HG02884 (cell line): Measurements from ENCODE around the gene NSUN4.
"Not testable (repeated sequence)": the region's sequence is repeated elsewhere in the genome, so short reads cannot be mapped to it uniquely, and the experiment has no call there.

Experiments used
- ATAC-seq: cut with Tn5 transposase; IDR thresholded peaks from one replicate; pipeline ENCODE4 v1.9.1; 2021; ENCODE audit warnings: mild to moderate bottlenecking, moderate library complexity; ENCODE audit not compliant: unreplicated experiment

The NSUN4 gene

DNA sequence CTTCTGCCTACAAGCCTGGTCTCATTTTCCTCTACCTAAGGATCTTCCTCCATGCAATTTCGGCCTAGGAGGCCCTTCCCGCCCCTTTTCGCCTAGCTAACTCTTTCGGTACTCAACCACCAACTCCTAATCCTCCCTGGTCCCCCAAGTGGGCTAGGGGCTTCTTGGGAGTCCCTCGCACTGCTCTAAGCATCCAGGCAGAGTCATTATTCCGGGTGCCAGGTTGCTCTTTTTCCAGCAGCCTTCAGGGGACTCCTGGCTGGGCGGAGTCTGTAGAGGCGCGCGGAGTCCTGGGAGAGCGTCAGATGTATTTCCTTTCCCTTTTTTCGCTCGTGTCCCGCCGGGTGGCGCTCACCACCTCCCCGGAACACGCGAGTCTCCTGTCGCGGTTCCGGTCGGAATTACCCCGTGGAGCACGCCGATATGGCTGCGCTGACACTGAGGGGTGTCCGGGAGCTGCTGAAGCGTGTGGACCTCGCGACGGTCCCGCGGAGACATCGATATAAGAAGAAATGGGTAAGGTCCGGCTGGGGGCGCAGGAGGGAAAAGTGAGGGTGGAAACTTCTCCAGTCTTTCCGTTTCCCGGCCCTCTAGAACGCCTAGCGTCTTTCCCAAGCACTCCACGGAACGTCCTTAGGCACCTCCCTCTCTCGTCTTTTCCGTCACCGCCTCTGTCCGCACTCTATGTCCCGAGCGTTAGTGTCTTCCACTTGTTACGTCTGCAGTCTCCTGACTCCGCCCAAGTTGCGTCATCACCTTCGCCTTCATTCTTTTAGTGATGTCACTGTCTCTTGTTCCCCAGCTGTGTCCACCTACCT, at the start of gene NSUN4:
TSS of gene NSUN4 (plus strand) at position 404 of the 818 bp plus-strand sequence. CDS start at position 424, 20 bp downstream.
- peak; percentile 62 for ATAC-seq

DNA sequence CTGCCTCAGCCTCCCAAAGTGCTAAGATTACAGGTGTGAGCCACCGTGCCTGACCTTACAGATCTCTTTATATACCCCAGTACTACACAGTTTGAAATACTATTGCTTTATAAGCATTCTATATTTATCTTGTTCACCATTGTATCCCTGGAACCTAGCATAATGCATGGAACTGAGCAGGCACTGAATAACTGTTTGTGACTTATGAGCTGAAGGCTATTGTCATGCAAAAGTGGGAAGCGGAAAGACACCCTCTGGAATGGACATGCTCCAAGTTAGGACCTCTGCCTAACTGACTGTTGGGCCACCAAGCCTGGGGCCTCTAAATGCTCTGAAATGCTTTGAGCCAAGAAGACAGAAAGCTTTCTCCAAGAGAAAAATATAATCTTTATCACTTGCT, 45.3 kb upstream of the NSUN4 start:
- no peak for ATAC-seq

- ATAC-seq: no peak
Observed at GRCh38 chr1:46298387-46298786, 42.2 kb upstream of the NSUN4 start.

- ATAC-seq: no peak
Observed at GRCh38 chr1:46300673-46301405, 39.8 kb upstream of the NSUN4 start.

GRCh38 chr1:46301406-46301807, 39.2 kb upstream of the NSUN4 start:
- no peak for ATAC-seq

DNA sequence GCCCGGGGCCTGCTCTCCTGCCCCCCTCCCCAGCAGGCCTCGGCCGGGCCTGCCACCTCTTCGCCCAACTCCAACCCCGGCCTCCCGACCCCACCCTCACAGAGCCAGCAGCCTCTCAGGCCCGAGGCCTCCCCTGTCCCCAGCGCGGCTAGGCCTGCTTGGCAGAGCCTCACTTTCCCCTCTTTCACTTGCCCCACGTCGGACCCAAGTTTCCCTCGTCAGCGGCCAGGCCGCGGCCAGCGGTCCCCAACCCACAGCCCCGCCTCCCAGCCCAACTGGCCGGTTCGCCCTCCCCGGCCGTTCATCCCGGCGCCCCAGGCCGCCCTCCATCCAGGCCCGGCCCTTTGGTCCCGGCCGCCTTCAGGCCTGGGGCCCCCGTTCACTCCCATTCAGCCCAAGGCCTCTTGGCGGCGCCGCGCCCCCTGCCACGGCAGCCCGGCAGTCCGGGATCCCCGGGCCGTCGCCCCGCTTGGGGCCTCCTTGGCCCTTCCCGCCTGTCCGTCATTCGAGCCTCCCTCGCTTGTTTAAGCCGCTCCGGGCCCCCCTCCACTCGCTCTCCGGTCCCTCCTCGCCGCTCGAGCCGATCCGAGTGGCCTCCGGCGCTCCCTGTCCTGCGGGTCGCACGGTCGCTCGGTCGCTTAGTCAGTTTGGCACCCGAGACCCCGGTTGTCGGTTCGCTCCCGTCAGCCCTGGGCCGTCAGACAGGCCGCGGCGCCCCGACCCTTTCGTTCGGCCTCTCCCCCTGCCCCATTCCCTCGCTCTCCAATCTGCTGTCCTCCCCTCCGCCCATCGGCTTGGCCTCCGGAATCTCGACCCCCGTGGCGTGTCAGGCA, 38.6 kb upstream of the NSUN4 start:
- ATAC-seq: no peak

- ATAC-seq: peak; percentile 2
Observed at GRCh38 chr1:46302641-46303037, 38.0 kb upstream of the NSUN4 start.

DNA sequence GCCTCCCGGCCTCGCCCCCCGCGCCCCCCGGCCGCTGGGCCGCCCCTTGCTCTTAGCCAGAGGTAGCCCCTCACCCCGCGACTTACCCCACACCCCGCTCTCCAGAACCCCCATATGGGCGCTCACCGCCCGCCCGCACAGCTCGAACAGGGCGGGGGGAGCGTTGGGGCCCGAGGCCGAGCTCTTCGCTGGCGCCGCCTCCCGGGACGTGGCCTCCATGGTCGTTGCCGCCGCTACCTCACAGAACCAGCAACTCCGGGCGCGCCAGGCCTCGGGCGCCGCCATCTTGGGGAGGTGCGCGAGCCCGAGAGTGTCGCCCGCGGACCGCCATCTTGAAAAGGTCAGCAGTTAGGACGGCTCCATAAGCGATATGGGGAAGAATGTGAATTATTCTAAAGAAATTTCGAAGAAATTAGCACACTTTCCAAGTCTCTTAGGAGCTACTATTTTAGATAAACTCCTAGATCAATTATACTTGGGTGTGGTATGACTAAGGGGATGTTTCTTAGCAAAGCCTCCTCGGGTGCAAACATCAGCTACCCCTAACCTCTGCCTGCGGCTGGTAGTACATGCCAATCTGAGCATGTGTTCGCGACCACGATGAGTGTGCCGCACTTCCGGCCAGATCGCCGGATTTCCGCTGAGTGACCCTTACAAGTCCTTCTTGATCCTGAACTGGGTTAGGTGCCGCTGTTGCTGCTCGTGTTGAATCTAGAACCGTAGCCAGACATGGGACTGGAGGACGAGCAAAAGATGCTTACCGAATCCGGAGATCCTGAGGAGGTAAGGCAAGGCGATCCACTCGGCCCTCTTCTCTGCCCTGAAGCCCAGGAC, 37.4 kb upstream of the NSUN4 start, which contains the start of the genes LRRC41 and UQCRH:
TSS of gene LRRC41 (minus strand) at position 579 of the 834 bp plus-strand sequence. CDS start at position 285, 294 bp downstream.
TSS of gene UQCRH (plus strand) at position 661 of the 834 bp plus-strand sequence. CDS start at position 730, 69 bp downstream.
- ATAC-seq: peak; percentile 70

DNA sequence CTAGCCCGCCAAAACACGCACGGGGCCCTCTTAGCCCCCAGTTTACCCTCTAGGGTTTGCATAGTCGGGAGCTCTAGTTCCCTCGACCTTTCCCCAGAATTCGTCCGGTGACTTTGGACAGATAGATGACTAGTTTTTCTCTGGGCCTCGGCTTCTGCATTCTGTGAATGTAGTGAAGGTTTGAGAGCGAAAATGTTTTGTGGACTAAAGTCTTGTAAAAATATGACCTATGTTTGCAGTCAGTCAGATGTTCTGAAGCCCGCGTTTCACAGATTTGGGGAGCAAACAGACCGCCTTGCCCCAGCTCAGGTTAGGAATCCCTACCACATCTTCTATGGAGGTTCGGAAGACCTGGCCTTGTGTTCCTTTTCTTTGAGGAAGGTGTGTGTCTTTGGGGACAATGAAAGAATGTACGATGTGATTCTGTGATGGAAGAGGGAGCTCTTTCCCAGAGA, 36.7 kb upstream of the NSUN4 start:
- ATAC-seq: no peak

DNA sequence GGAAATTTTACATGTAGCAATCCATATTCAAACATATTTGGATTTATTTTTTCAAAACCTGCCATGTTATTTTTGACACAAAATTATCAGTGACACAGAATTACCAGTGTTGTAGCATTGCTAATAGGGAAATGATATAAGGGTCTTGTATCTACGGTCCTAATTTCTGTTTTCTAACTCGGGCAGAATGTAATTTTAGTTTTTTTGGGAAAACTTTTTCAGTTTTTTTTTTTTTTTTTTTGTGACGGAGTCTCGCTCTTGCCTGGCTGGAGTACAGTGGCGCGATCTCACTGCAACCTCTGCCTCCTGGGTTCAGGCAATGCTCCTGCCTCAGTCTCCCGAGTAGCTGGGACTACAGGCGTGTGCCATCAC, 34.5 kb upstream of the NSUN4 start:
- ATAC-seq: no peak

DNA sequence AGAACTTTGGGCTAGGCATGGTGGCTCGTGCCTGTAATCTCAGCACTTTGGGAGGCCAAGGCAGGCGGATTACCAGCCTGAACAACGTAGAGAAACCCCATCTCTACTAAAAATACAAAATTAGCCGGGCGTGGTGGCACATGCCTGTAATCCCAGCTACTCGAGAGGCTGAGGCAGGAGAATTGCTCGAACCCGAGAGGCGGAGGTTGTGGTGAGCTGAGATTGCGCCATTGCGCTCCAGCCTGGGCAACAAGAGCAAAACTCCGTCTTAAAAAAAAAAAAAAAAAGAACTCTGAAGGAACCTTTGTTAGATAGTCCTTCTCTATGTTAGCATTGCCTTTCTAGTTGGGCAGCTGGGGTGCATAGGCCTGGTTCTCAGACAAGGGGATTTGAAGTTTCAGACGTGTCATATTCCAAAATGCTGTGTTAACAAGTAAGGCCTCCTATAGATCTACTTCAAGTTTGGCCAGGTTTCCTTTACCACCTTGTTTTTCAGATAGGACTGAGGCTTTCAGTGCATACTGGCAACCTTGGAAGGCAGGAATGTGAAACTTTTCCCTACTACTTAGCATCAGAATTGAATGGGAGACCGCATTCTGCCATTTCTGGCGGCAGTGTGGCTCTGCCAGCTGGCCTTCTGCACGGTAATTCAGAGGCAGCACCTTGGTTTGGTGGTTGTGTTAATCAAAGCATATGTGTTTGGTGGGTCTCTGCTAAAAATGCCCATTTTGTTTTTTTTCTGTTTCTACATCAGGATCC, 31.0 kb upstream of the NSUN4 start:
- no peak for ATAC-seq

DNA sequence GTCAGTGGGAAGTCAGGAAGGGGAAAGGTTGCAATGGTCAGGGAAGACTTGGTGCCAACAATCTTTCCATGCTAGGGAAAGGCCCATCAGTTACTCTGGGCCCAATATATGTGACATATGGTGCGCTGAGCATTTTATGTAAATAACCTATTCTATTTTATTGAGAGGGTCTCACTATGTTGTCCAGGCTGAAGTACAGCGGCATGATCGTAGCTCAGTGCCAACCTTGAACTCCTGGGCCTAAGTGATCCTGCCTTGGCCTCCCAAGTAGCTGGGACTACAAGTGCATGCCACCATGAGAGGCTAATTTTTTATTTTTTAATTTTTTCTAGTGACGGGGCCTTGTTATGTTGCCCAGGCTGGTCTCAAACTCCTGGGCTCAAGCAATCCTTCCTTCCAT, 30.3 kb upstream of the NSUN4 start:
- no peak for ATAC-seq

DNA sequence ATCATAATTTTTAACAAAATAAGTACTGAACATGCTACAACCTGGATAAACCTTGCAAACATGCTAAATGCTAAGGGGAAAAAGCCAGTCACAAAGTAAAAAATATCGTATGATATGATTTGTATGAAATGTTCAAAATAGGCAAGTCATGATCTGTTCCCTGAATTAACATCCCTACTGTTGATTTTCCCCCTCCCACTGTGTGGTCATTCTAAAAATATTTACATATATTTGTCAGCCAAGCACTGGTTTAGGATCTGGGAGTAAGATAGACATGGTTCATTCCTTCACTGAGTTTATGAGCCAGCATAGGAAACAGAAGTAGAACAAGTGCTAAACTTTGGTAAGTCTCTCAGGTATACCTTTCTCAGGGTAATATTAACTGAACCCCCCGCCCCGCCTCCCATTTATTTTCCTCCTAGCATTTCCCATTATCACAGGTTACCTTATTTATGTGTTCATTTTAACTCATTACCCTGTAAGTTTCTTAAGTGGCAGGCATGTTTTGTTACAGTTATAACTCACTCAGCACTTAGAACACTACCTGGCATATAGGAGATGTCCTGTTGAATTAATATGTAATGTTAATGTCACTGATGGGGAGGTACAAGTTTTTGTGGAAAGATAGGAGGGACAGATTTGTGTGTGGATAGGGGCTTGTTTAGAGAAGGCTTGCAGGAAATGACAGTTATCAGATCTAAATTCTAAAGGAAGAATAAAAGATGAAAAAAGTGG, 24.8 kb upstream of the NSUN4 start:
- ATAC-seq: no peak

- ATAC-seq: no peak
Observed at GRCh38 chr1:46317323-46317722, 23.3 kb upstream of the NSUN4 start.

DNA sequence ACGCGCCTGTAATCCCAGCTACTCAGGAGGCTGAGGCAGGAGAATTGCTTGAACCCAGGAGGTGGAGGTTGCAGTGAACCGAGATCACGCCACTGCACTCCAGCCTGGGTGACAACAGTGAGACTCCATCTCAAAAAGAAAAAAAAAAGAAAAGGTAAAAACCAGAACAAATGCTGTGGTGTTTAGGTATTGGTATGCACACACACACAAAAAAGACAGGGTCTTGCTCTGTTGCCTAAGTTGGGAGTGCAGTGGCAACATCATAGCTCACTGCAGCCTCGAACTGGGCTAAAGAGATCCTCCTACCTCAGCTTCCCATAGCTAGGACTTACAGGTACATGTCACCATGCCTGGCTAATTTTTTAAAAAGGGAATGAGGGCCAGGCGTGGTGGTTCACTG, 21.3 kb upstream of the NSUN4 start:
- ATAC-seq: not testable (repeated sequence)

DNA sequence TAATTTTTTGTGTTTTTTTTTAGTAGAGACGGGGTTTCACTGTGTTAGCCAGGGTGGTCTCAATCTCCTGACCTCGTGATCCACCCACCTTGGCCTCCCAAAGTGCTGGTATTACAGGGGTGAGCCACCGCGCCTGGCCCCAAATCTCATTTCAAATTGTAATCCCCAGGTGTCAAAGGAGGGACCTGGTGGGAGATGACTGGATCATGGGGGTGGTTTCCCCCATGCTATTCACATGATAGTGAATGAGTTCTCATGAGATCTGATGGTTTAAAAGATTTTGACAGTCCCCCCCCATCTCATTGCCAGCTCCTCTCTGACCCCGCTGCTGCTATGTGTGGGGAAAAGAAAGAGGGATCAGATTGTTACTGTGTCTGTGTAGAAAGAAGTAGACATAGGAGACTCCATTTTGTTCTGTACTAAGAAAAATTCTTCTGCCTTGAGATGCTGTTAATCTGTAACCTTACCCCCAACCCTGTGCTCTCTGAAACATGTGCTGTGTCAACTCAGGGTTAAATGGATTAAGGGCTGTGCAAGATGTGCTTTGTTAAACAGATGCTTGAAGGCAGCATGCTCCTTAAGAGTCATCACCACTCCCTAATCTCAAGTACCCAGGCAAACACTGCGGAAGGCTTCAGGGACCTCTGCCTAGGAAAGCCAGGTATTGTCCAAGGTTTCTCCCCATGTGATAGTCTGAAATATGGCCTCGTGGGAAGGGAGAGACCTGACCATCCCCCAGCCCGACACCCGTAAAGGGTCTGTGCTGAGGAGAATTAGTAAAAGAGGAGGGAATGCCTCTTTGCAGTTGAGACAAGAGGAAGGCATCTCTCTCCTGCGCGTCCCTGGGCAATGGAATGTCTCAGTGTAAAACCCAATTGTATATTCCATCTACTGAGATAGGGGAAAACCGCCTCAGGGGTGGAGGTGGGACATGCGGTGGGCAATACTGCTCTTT, 20.4 kb upstream of the NSUN4 start:
- ATAC-seq: not testable (repeated sequence)

GRCh38 chr1:46322191-46322590, 18.4 kb upstream of the NSUN4 start:
- not testable (repeated sequence) for ATAC-seq
